ENCODE data around the gene TSHZ1. TPM values are rescaled to one million over a fixed set of nuclear protein-coding genes. Genes with fewer than 3 reads are reported as not detected.
"Not testable (repeated sequence)": the region's sequence is repeated elsewhere in the genome, so short reads cannot be mapped to it uniquely, and the experiment has no call there.

The TSHZ1 gene
- total RNA-seq, 2 donors from 2014 or later = 9.6 to 12.3 TPM

GRCh38 chr18:75170916-75171315, 39.7 kb upstream of the TSHZ1 start:
- H3K27ac Mint-ChIP-seq = no peak overlapping the region
- H3K4me3 Mint-ChIP-seq = no peak overlapping the region
- peaks cover 6% of the 10 kb centered on the region for H3K4me1 Mint-ChIP-seq
- H3K27me3 Mint-ChIP-seq = peaks cover 4% of the 10 kb centered on the region
- H3K9me3 Mint-ChIP-seq = no peaks in the 10 kb centered on the region
- H3K36me3 Mint-ChIP-seq (ENCODE audit: low read depth) = no peaks in the 10 kb centered on the region
- no peak for ATAC-seq (replicated peaks)

GRCh38 chr18:75172299-75173124, 38.1 kb upstream of the TSHZ1 start:
- ATAC-seq (replicated peaks) = no peak
- no peaks in the 10 kb centered on the region for H3K9me3 Mint-ChIP-seq

GRCh38 chr18:75173125-75173432, 37.5 kb upstream of the TSHZ1 start:
- Mint-ChIP-seq H3K9me3 (no peaks in the 10 kb centered on the region), H3K4me1 (peaks cover 6% of the 10 kb centered on the region)
- no peak for ATAC-seq (replicated peaks)

More at GRCh38 chr18:75172299-75173124, 38.1 kb upstream of the TSHZ1 start:
- Mint-ChIP-seq H3K36me3 (ENCODE audit: low read depth) (no peaks in the 10 kb centered on the region), H3K4me3 (no peak overlapping the region), H3K27ac (peak overlapping the region; percentile 18), H3K27me3 (no peaks in the 10 kb centered on the region), H3K4me1 (peaks cover 6% of the 10 kb centered on the region)

GRCh38 chr18:75173738-75174137, 36.9 kb upstream of the TSHZ1 start:
- H3K27me3 Mint-ChIP-seq = no peaks in the 10 kb centered on the region
- no peaks in the 10 kb centered on the region for H3K9me3 Mint-ChIP-seq
- H3K27ac Mint-ChIP-seq = no peak overlapping the region
- no peak overlapping the region for H3K4me3 Mint-ChIP-seq
- ATAC-seq (replicated peaks) = no peak
- H3K4me1 Mint-ChIP-seq = peaks cover 6% of the 10 kb centered on the region
- no peaks in the 10 kb centered on the region for H3K36me3 Mint-ChIP-seq (ENCODE audit: low read depth)

More at GRCh38 chr18:75173125-75173432, 37.5 kb upstream of the TSHZ1 start:
- Mint-ChIP-seq H3K27me3 (no peaks in the 10 kb centered on the region), H3K4me3 (no peak overlapping the region), H3K27ac (no peak overlapping the region), H3K36me3 (ENCODE audit: low read depth) (no peaks in the 10 kb centered on the region)

- Mint-ChIP-seq H3K27ac (no peak overlapping the region), H3K4me1 (peaks cover 6% of the 10 kb centered on the region), H3K4me3 (no peak overlapping the region), H3K36me3 (ENCODE audit: low read depth) (no peaks in the 10 kb centered on the region), H3K9me3 (no peaks in the 10 kb centered on the region), H3K27me3 (peaks cover 4% of the 10 kb centered on the region)
- no peak for ATAC-seq (replicated peaks)
Measured at GRCh38 chr18:75176849-75177248, 33.7 kb upstream of the TSHZ1 start.

- H3K27ac Mint-ChIP-seq = no peak overlapping the region
- no peaks in the 10 kb centered on the region for H3K9me3 Mint-ChIP-seq
- no peaks in the 10 kb centered on the region for H3K4me1 Mint-ChIP-seq
- peaks cover 4% of the 10 kb centered on the region for H3K27me3 Mint-ChIP-seq
- no peak for ATAC-seq (replicated peaks)
- no peak overlapping the region for H3K4me3 Mint-ChIP-seq
- no peaks in the 10 kb centered on the region for H3K36me3 Mint-ChIP-seq (ENCODE audit: low read depth)
Measured at GRCh38 chr18:75178376-75178775, 32.2 kb upstream of the TSHZ1 start.

- Mint-ChIP-seq H3K9me3 (no peaks in the 10 kb centered on the region), H3K4me3 (no peak overlapping the region), H3K27ac (no peak overlapping the region), H3K27me3 (peaks cover 4% of the 10 kb centered on the region), H3K4me1 (no peaks in the 10 kb centered on the region), H3K36me3 (ENCODE audit: low read depth) (no peaks in the 10 kb centered on the region)
- ATAC-seq (replicated peaks) = no peak
Measured at GRCh38 chr18:75179819-75180600, 30.6 kb upstream of the TSHZ1 start.

GRCh38 chr18:75183524-75183923, 27.1 kb upstream of the TSHZ1 start:
- no peaks in the 10 kb centered on the region for H3K36me3 Mint-ChIP-seq (ENCODE audit: low read depth)
- H3K9me3 Mint-ChIP-seq = no peaks in the 10 kb centered on the region
- H3K27ac Mint-ChIP-seq = no peak overlapping the region
- ATAC-seq (replicated peaks) = no peak
- H3K27me3 Mint-ChIP-seq = peaks cover 4% of the 10 kb centered on the region
- H3K4me1 Mint-ChIP-seq = no peaks in the 10 kb centered on the region
- no peak overlapping the region for H3K4me3 Mint-ChIP-seq

GRCh38 chr18:75183973-75184493, 26.6 kb upstream of the TSHZ1 start:
- no peaks in the 10 kb centered on the region for H3K36me3 Mint-ChIP-seq (ENCODE audit: low read depth)
- H3K27ac Mint-ChIP-seq = no peak overlapping the region
- no peaks in the 10 kb centered on the region for H3K4me1 Mint-ChIP-seq
- no peak overlapping the region for H3K4me3 Mint-ChIP-seq
- no peaks in the 10 kb centered on the region for H3K9me3 Mint-ChIP-seq
- peaks cover 4% of the 10 kb centered on the region for H3K27me3 Mint-ChIP-seq
- no peak for ATAC-seq (replicated peaks)

- Mint-ChIP-seq H3K4me1 (no peaks in the 10 kb centered on the region), H3K27ac (no peak overlapping the region), H3K36me3 (ENCODE audit: low read depth) (no peaks in the 10 kb centered on the region), H3K9me3 (no peaks in the 10 kb centered on the region), H3K4me3 (no peak overlapping the region), H3K27me3 (peaks cover 4% of the 10 kb centered on the region)
- ATAC-seq (replicated peaks) = no peak
Measured at GRCh38 chr18:75185460-75185859, 25.1 kb upstream of the TSHZ1 start.

GRCh38 chr18:75187702-75188101, 22.9 kb upstream of the TSHZ1 start:
- H3K27ac Mint-ChIP-seq = not testable (repeated sequence)

GRCh38 chr18:75189696-75190095, 20.9 kb upstream of the TSHZ1 start:
- no peaks in the 10 kb centered on the region for H3K36me3 Mint-ChIP-seq (ENCODE audit: low read depth)
- no peaks in the 10 kb centered on the region for H3K9me3 Mint-ChIP-seq
- H3K4me1 Mint-ChIP-seq = no peaks in the 10 kb centered on the region
- no peaks in the 10 kb centered on the region for H3K27me3 Mint-ChIP-seq
- ATAC-seq (replicated peaks) = no peak
- no peak overlapping the region for H3K27ac Mint-ChIP-seq
- no peak overlapping the region for H3K4me3 Mint-ChIP-seq

More at GRCh38 chr18:75187702-75188101, 22.9 kb upstream of the TSHZ1 start:
- not testable (repeated sequence) for H3K4me1 Mint-ChIP-seq; ATAC-seq (replicated peaks); H3K27me3 Mint-ChIP-seq; H3K9me3 Mint-ChIP-seq; H3K36me3 Mint-ChIP-seq (ENCODE audit: low read depth); H3K4me3 Mint-ChIP-seq

- no peaks in the 10 kb centered on the region for H3K36me3 Mint-ChIP-seq (ENCODE audit: low read depth)
- H3K4me3 Mint-ChIP-seq = no peak overlapping the region
- H3K27me3 Mint-ChIP-seq = no peaks in the 10 kb centered on the region
- no peak overlapping the region for H3K27ac Mint-ChIP-seq
- no peaks in the 10 kb centered on the region for H3K9me3 Mint-ChIP-seq
- H3K4me1 Mint-ChIP-seq = no peaks in the 10 kb centered on the region
- ATAC-seq (replicated peaks) = no peak
Measured at GRCh38 chr18:75192899-75193298, 17.7 kb upstream of the TSHZ1 start.

- no peak for ATAC-seq (replicated peaks)
- no peaks in the 10 kb centered on the region for H3K4me1 Mint-ChIP-seq
- no peaks in the 10 kb centered on the region for H3K9me3 Mint-ChIP-seq
- H3K4me3 Mint-ChIP-seq = no peak overlapping the region
- H3K36me3 Mint-ChIP-seq (ENCODE audit: low read depth) = peaks cover 22% of the 10 kb centered on the region
- H3K27ac Mint-ChIP-seq = no peak overlapping the region
- H3K27me3 Mint-ChIP-seq = no peaks in the 10 kb centered on the region
Measured at GRCh38 chr18:75198036-75198435, 12.6 kb upstream of the TSHZ1 start.

GRCh38 chr18:75199327-75199726, 11.3 kb upstream of the TSHZ1 start:
- Mint-ChIP-seq H3K9me3 (no peaks in the 10 kb centered on the region), H3K4me3 (no peak overlapping the region), H3K27me3 (no peaks in the 10 kb centered on the region), H3K36me3 (ENCODE audit: low read depth) (peaks cover 22% of the 10 kb centered on the region), H3K4me1 (no peaks in the 10 kb centered on the region), H3K27ac (no peak overlapping the region)
- no peak for ATAC-seq (replicated peaks)

All from activated T-helper 17 cell treated with anti-CD3 and anti-CD28 coated beads, Interleukin-2, amount 50 U/mL, for 72 hours (primary cell).